MM.1S (cell line): ENCODE results near the gene LEP.

ENCODE experiments used
- DNase-seq: peaks from one replicate; pipeline ENCODE4 v3.0.0-alpha.2; 2015
- H2AFZ ChIP-seq: fragments of 300-600 bp; sonication (generic); 2 replicates; pipeline ENCODE4 v1.6.0; 2016; ENCODE audit warnings: antibody characterized with exemption, low read length
- H3F3A ChIP-seq: fragments of 300-600 bp; sonication (generic); 2 replicates; pipeline ENCODE4 v1.6.1; 2016; ENCODE audit warnings: mild to moderate bottlenecking, antibody characterized with exemption, low read length, moderate library complexity, mixed read lengths; ENCODE audit not compliant: insufficient read depth
- H3K27ac ChIP-seq: fragments of 300-600 bp; sonication (generic); 2 replicates; pipeline ENCODE4 v1.5.1; 2016; ENCODE audit warnings: mild to moderate bottlenecking, low read length
- H3K27me3 ChIP-seq: fragments of 300-600 bp; sonication (generic); replicated peaks from 2 replicates; pipeline ENCODE4 v1.6.0; 2016; ENCODE audit warnings: low read length; ENCODE audit not compliant: insufficient read depth
- H3K36me3 ChIP-seq: fragments of 300-600 bp; sonication (generic); replicated peaks from 2 replicates; pipeline ENCODE4 v1.6.1; 2016; ENCODE audit warnings: mild to moderate bottlenecking, low read length, mixed read lengths; ENCODE audit not compliant: insufficient read depth
- H3K4me1 ChIP-seq: fragments of 300-600 bp; sonication (generic); 2 replicates; pipeline ENCODE4 v1.6.1; 2016; ENCODE audit warnings: low read length, mixed read lengths
- H3K4me2 ChIP-seq: fragments of 300-600 bp; sonication (generic); 2 replicates; pipeline ENCODE4 v1.6.0; 2016; ENCODE audit warnings: low read depth, low read length
- H3K4me3 ChIP-seq: fragments of 300-600 bp; sonication (generic); 2 replicates; pipeline ENCODE4 v1.5.1; 2016; ENCODE audit warnings: low read length, mixed read lengths
- H3K79me2 ChIP-seq: fragments of 300-600 bp; sonication (generic); 2 replicates; pipeline ENCODE4 v1.6.1; 2016; ENCODE audit warnings: mixed run types, low read length, mixed read lengths
- H3K9ac ChIP-seq: fragments of 300-600 bp; sonication (generic); 2 replicates; pipeline ENCODE4 v1.6.1; 2016; ENCODE audit warnings: low read length, mixed read lengths
- H3K9me2 ChIP-seq: fragments of 300-600 bp; sonication (generic); replicated peaks from 2 replicates; pipeline ENCODE4 v1.6.1; 2016; ENCODE audit warnings: mild to moderate bottlenecking, low read length, mixed read lengths; ENCODE audit not compliant: insufficient read depth
- H3K9me3 ChIP-seq: fragments of 300-600 bp; sonication (generic); replicated peaks from 2 replicates; pipeline ENCODE4 v1.6.1; 2016; ENCODE audit warnings: mild to moderate bottlenecking, low read length, mixed read lengths; ENCODE audit not compliant: insufficient read depth
- H4K20me1 ChIP-seq: fragments of 300-600 bp; sonication (generic); 2 replicates; pipeline ENCODE4 v1.6.1; 2016; ENCODE audit warnings: mild to moderate bottlenecking, low read length, moderate library complexity, mixed read lengths; ENCODE audit not compliant: insufficient read depth
- CTCF ChIP-seq: fragments of 300-600 bp; sonication (generic); IDR thresholded peaks from 2 replicates; pipeline ENCODE4 v1.5.1; 2016; ENCODE audit warnings: antibody characterized with exemption, low read length, mixed read lengths
- EZH2 ChIP-seq: fragments of 300-600 bp; sonication (generic); optimal IDR thresholded peaks from 2 replicates; pipeline ENCODE3; 2017; ENCODE audit warnings: low read depth, mild to moderate bottlenecking, antibody characterized with exemption, low read length, mixed read lengths
- EZH2phosphoT487 ChIP-seq: fragments of 300-600 bp; sonication (generic); IDR thresholded peaks from 2 replicates; pipeline ENCODE4 v1.6.1; 2018; ENCODE audit warnings: antibody characterized with exemption, low read length

Gene LEP

GRCh38 chr7:128197589-128197988, 43.5 kb upstream of the LEP start:
- Histone ChIP-seq H3K79me2 (no peaks in the 10 kb centered on the region), H3K4me3 (no peak overlapping the region), H3K4me1 (no peaks in the 10 kb centered on the region), H3K9me2 (no peaks in the 10 kb centered on the region), H3K9ac (no peak overlapping the region), H3F3A (no peaks in the 10 kb centered on the region), H3K27me3 (peaks cover 11% of the 10 kb centered on the region; the same call in 1 of the 2 replicates), H3K4me2 (no peak overlapping the region), H3K9me3 (no peaks in the 10 kb centered on the region), H4K20me1 (no peaks in the 10 kb centered on the region), H3K27ac (no peak overlapping the region), H2AFZ (no peak overlapping the region), H3K36me3 (no peaks in the 10 kb centered on the region)
- no peak for TF ChIP-seq EZH2
- TF ChIP-seq EZH2phosphoT487 = no peak
- no peak for TF ChIP-seq CTCF
- no peak for DNase-seq

- Histone ChIP-seq H3K4me3 (no peak overlapping the region), H3K9me3 (no peaks in the 10 kb centered on the region), H3K27me3 (peaks cover 11% of the 10 kb centered on the region; the same call in 1 of the 2 replicates), H2AFZ (no peak overlapping the region), H3F3A (no peaks in the 10 kb centered on the region), H3K9me2 (no peaks in the 10 kb centered on the region), H3K36me3 (no peaks in the 10 kb centered on the region), H3K4me1 (no peaks in the 10 kb centered on the region), H3K9ac (no peak overlapping the region), H3K4me2 (no peak overlapping the region), H3K27ac (no peak overlapping the region), H4K20me1 (no peaks in the 10 kb centered on the region), H3K79me2 (no peaks in the 10 kb centered on the region)
- no peak for DNase-seq
- TF ChIP-seq EZH2phosphoT487 (no peak), EZH2 (no peak), CTCF (no peak)
Observed at GRCh38 chr7:128197989-128198580, 43.0 kb upstream of the LEP start.

- DNase-seq = no peak
- Histone ChIP-seq H3K4me2 (no peak overlapping the region), H2AFZ (no peak overlapping the region), H4K20me1 (no peaks in the 10 kb centered on the region), H3K9me2 (no peaks in the 10 kb centered on the region), H3K4me1 (no peaks in the 10 kb centered on the region), H3K9me3 (no peaks in the 10 kb centered on the region), H3K27me3 (peaks cover 11% of the 10 kb centered on the region; the same call in 1 of the 2 replicates), H3K27ac (no peak overlapping the region), H3K36me3 (no peaks in the 10 kb centered on the region), H3K79me2 (no peaks in the 10 kb centered on the region), H3K9ac (no peak overlapping the region), H3F3A (no peaks in the 10 kb centered on the region), H3K4me3 (no peak overlapping the region)
- no peak for TF ChIP-seq EZH2phosphoT487
- no peak for TF ChIP-seq EZH2
- TF ChIP-seq CTCF = no peak
Observed at GRCh38 chr7:128200376-128200775, 40.7 kb upstream of the LEP start.
